HG03135 (cell line): ENCODE measurements around the gene PSMG4.

Experiments
- ATAC-seq: cut with Tn5 transposase; IDR thresholded peaks from one replicate; pipeline ENCODE4 v1.9.1; 2021; ENCODE audit warnings: mild to moderate bottlenecking, moderate library complexity; ENCODE audit not compliant: unreplicated experiment

Gene PSMG4

DNA sequence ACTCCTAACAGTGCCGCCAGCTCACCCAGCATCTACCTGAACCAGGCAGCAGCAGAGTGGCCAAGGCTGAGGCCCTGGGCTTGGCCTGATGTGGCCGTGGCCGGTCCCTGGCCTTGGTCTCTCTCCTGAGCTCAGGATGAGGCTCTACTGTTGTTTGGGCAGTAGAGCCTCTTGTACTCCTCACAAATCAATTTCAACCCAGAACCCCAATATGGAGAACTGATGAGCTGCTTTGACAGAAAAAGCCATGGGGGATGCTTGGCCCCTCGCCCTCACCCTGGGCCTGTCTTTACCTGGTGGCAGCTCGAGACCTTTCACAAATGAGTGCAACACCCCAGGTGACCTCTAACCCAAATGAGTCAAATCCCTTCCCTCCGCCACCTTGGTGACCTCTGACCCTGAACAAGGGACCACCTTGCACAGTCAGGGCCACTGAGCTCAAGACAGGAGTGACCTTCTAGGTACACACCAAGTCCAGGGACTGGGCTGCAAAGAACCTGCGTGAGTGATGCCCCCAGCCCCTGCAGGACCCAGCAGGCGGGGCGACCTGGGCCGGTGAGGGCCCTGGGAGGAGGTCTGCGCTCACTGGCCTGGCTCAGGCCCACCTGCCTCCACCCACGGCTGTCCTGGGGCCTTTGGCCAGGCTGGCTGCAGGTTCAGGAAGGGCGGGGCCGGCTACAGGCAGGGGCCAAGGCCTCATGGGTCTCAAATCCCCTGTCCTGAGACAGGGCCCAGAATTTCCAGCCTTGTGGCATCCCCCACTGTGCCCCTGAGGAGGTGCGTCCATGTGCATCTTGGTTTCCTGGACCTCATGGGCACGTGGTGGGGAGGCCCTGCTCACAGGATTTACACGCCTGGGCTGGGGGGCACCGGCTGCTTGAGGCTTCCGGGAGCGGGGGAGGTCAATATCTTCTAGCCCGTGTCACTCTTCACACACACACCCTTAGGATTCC is 30.2 kb downstream of the PSMG4 start:
- ATAC-seq, result no peak

DNA sequence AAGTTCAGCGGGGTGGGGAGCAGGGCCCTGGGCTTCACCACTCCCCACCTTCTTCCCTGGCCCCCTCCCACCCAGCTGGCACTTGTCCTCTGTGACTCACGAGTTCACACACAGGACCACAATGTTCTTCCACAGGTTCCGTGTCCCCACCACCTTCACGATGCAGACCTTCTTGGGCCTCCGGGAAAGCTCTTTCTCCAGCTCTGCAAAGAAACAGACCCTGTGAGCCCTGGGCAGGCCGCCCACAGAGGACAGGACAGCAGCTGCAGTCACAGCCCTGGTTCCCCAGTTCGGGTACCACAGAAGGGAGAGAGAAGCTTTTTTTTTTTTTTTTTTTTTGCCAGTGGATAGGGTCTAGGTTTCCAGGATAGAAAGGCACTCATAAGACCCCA is 30.9 kb downstream of the PSMG4 start:
- ATAC-seq, result no peak

DNA sequence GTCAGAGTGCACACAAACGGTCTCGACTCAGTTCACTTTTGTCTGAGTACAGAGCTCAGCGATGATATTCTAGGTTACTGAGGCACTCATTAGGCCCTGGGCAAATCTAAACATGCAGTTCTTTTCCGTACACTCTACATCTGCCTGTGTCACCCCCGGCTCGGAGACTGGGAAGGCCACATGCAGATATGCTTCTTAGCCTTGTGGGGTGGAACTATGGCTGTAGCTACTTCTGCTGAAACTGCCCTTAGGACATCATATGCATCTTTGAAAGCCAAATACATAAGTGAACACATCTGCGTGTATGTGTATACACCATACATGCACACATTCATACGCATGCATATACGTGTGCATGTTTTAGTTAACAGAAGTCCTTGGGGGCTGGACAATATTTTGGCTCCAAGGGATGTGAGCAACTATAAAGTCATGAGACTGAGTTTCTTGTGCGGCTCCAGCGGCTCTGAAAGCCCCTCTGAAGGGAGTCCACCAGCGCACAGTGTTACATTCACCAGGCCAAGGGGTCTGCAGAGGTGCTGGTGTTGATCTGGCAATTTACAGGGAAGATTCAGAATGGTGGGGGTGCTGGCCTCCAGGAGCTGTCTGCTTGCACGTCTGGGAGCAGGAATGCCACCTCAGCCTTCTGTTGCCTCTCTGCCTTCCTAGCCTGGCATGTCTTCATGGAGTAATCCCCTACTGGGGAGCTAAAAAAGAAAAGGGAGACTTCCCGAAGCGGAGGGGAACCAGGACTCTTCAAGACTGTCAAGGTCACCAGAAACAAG is 31.6 kb downstream of the PSMG4 start:
- ATAC-seq, result no peak

DNA sequence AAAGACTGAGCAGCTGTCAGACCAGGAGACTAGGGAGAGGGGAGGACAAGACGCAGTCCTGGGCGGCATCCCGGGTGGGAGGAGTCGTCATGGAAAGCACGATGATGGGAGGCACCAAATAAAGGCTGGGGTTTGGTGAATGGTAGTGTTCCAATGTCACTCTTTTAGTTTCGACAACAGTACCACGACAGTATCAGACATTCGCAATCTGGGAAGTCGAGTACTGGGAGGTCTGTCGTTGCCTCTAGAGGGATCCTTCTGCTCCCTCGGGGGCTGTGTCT is 32.1 kb downstream of the PSMG4 start:
- no peak for ATAC-seq

DNA sequence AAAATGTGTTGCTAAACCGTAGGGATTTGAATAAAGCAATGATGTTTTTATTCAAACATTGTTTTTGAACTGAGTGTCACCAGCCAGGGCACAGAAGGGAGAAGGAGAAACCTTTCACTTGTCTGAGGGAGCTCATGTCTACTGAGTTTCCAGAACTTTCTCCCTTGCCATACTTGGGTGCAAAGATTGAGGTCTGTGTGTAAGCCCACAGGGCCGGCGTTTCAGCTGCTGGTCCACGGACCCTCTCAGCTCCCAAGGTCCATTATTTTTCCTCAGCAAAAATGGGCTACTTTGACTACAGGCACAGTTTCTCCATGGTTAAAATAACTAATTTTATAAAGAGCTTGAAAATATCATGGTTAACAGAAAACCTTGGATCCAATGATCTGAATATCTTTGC is 32.6 kb downstream of the PSMG4 start:
- no peak for ATAC-seq

DNA sequence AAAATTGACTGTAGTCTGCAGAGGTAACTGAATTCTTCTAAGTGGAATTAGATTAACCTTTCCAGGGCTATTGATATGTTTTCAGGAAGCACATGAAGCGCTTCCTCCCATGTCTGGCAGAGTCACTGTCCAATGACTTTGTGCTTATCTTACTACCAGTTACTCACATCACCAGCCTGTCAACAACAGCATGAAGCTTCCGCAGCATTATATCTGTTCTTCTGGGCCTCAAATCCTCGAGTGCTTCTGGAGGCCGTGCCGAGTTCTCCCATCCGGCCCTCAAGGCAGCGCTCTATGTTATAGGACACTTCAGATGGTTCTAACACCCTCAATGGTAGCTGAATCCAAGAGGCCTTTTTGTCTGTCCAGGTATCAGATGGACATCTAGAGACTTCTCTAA is 33.2 kb downstream of the PSMG4 start:
- ATAC-seq, result no peak

DNA sequence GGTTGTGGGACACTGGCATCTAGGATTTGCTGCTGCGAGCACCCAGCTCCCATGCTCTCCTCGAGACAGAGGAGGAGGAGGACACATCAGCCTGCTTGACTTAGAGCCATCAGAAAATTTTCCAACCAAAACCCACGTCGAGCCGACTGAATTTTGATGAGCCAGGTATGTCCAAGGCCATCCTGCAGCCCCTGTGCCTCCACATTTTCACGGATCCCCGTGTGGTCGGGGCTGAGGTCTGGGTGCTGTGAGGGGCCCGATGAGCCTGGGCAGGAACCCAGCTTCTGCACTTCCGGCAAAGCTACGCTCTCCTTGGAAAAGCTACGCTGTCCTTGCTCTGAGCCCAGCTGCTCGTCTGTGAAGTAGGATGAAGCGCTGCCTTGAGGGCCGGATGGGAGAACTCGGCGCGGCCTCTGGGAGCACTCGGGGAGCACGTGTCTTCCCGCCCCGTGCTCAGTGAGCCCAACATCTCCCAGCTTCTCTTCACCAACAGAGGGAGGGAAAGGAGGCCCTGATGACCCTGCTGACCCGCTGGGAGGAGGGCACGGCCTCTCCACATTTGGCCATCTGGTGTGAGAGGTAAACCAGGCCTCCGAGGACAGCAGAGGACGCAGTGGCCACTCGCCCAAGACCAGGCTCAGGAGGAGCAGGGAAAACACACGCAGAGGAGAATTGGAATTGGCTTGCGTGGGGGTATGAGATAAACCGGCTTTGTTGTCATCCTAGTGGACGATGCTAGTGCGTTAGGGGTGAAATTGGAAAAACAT is 33.9 kb downstream of the PSMG4 start:
- no peak for ATAC-seq

DNA sequence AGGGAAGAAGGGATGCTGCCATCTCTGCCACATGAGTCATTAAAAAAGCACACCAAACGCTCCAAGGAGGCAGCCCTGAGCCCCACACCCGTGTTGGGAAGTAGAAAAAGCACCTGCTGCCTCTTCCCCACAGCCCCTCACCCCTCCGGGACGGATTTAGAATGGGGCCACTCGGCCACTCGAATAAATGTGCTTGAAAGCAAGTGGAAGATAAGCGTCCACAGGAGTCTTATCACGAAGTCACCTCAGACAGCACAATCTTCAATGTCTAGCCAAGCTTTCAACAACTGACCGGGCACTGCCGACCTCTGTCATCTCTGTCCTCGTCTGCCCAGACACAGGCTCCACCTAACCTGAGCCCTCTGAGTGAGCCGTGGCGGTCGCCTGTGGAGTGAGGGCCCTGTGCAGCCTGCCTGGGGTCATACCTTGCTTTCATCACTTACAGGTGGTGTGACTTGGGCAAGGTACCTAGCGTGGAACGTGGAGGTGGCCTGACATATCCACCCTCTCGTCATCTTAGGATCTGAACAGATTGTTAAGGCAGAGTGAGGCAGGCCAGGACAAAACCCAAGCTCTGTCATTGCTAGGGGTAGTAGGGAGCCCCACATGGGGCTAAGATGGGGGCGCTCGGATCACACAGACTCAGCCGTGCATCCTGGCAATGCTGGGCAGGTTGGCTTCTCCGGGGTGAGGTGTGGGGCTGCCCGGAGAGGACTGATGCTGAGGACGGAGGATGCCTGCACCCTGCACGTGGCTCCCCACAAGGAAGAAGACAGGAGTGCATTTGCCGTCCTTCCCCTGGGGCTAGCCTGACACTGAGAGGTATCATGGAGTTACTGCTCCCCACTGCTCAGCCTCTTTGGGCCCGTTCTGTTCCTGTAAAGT is 34.8 kb downstream of the PSMG4 start:
- no peak for ATAC-seq

DNA sequence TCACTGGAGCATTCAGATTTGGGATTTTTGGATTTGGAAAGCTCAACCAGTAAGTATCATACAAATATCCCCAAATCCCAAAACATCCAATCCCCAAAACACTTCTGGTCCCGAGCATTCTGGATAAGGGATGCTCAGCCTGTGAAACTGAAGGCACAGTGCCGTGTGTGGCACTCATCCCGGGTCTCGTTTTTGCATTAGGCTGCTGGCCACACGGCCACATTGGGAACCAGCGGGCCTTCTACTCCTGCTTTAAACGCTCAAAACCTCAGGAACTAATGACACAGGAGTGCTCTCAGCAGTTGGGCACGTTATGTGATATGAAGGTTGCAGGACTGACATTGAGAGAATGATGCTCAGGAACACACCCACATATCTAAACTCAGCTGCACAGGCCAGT is 35.6 kb downstream of the PSMG4 start:
- no peak for ATAC-seq

DNA sequence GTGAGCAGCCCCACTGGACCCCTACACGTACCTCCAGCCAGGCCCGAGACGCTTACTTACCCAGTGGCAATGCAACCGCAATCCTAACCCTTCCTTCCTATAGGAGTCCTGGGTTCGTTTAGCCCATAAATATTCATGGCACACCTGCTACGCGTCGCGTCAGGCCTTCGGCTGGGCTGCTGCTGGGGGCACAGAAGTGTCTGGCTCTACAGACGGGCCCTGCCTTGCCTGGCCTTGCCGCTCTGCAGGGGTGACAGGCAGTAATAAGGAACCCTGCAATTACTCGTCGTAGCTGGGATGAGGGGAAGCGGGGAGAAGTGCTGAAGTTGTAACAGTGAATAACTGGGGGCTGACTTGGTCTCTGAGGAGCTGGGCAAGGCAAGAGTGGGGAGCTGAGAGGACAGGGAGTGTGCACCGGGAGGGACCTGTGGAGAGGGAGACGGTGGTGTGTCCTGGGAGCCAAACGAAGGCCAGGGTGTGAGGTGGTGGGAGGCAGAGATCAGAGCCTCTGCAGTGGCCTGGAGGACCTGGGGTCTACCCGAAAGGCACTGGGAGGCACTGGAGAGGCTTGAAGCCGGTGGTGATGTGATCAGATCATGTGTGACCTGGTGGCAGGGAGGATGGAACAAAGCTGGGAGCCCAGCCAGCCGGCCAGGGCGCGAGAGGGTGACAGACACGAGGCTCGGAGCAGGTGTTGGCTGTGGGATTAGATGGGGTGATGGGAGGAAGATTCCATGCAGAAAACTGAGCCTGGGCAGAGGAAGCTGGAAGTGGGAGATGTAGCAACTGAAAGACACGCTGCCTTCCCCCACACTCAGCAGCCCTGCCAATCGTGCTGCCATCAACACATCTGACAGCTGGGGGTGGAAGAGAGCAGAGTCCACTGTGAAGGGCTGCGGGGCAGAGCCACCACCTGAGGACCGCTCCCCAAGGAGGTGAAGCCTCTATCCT is 36.4 kb downstream of the PSMG4 start:
- ATAC-seq, result no peak

DNA sequence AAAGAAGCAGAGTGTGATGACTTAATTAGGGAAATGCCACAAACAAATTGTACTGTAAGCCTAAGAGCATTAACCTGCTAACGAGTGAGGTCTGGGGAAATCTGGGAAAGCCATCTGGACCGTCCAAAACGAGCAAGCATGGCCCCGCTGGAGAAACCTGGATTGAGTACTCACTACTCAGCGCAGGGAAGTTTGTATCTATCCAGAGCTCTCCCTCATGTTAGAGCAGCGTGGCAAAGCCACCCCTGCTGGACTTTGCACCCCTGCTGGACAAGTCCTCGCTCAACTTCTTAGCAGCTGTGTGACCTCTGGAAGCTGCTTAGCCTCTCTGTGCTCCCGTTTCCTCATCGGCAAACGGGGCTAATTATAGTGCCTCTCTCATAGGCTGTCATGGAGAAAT is 37.3 kb downstream of the PSMG4 start:
- ATAC-seq, result no peak

DNA sequence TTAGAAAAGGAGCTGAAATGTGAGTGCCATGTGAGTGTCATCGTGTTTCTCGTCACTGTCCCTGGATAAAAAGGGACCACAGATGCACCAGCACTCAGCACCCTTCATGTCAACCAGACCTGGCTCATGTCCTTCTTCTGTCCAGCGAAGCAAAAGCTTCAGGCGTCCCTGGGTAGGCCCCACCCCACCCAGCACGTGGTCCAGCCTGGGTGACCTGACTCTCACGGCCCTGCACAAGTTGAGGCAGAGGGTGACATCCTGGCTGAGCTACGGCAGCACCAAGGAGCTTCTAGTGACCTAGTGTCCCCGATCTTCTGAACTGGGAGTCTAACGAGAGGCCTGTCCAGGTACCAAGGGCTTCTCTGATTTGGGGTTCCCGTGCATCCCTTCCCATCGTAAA is 37.8 kb downstream of the PSMG4 start:
- no peak for ATAC-seq

DNA sequence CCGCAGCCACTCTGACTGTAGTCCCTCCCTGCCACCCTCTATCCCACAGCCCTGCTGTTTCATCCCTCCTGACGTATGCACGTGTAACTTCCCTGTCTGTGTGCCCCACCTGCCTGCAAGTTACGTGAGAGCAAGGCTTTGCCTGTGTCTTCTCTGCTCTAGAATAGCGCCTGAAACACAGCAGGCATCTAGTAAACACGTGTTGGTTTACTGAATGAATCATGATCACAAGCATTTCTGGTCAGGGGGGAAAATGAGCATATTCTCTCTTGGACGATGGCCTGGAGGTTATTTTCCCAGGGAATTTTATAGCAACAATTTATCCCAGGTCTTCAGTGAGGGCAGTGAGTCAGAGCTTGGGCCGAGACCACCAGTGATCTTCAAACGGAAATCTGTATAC is 38.3 kb downstream of the PSMG4 start:
- no peak for ATAC-seq

DNA sequence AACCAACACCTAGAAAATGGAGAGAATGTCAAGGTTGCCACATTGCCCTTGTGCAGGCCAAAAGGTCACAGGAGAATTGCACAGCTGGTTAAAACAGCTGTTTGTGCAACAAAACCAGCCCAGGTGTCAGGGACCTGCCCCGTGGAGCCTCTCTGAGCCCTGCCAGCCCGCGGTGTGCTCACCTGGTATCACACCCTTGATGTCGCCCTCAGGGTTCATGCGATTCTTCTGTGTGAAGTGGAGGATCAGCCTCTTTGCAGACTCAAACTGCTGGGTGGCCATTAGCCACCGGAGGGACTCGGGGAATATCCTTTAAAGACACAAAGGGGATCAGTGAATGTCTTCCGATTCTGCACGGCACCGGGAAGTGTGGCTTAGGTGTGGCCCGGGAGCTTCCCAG is 39.2 kb downstream of the PSMG4 start:
- no peak for ATAC-seq

DNA sequence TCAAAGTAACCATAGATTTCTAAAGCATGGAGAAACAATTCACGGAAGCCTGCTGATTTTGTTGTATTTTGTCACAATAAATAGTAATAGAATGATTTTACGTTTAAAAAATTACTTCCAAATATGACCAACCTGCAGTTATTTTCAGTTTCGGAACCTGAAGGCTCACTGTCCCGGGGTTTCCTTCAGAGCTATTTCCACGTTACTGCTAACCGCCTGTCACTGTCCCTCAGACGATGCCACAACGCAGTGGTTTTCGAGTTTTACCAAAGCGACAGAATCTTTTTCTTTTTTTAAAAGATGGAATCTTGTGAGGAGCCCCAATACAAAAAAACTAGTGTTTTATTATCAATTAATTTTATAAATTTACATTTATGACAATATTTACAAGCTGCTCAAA is 40.5 kb downstream of the PSMG4 start:
- no peak for ATAC-seq

DNA sequence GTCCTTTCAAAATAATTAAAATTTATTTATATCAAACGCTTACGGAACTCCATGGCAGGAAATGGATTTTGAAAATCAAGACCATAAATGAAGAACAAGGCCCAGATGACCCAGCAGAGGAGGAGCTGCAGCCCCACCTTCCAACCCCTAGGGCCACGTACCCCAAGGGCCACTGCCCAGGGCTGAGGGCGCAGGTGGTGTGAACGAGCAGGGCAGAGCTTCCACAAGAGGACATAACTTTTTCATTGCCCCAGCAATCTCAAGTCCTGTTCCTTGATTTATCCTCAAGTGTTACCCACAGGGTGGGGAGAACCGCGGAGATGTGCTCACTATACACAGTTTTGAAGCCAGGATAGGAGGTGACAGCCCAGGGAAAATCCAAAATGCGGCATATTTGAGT is 42.8 kb downstream of the PSMG4 start:
- ATAC-seq, result no peak

DNA sequence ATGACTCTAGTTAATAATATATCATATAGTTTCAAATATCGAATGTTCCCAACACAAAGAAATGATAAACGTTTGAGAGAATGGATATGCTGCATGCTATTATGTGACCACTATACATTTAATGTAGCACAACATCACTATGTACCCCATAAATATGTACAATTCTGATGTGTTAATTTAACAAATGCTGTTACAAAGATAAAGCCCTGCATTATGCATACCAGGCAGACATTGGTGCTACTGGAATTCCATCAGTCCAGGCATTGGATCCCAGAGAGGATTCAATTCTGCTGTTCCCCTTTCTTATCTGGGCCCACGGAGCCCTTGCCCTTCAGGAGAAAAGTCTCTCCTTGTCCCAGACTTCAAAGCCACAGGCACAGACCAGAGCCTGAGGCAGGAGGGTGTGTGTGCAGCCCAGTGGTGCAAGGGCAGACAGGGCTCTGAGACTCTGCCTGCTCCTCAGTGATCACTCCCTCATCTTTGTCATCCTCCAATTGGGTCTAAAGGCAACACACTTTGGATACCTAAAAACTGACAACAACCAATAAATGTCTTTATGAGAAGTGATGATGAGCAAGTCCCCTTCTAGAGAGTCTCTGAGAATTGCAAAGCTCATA is 45.2 kb downstream of the PSMG4 start:
- ATAC-seq, result no peak

DNA sequence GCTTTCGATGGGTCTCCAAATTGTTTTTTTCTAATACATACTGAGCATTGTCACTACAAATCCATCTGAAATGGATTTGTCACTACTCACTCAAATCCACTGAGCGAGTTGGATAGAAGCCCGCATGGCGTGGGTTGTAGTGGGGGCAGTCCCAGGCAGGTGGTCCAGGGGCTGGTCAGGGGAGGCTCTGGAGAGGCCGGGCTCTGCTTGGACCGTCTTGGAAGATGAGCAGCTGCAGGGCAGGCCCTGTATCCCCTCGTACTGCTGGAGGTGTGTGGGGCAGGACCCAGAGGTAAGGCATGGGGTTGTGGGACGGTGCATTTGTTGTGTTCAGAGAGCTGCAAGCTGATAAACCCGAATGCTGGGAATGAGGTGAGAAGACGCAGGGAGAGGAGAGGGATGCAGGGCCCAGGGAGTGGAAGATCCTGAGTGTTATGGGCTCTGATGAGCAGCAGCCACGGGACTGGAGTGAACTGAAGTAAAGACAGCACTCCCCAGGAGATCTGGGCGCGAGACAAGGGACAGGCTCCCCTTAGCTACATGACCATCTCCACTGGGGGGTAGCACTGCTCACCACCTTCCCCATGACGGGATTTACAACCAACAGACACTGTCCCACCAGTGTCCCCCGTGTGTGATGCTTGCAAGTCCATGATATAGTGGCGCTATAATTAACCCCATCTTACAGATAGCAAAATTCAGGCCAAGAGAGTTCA is 45.9 kb downstream of the PSMG4 start:
- ATAC-seq, result no peak

DNA sequence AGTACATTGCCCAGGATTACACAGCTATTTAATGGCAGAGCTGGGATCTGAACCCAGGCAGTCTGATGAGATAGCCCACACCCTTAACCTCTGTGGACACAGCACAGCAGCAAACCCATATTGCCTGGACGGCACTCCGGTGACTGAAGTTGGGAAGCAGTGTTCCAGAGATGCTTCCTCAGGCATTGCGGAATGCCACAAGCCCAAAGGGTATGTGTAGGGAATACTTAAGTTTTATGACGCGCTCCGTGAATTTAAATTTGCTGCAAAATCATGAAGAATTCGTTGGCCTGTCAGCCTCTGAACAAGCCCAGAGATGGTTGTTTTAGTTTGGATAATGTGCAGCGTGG is 46.4 kb downstream of the PSMG4 start:
- ATAC-seq, result no peak
